Urinary bladder (tissue), 4 donors: Measurements from ENCODE around the gene KCNC2. TPM values are rescaled to one million over a fixed set of nuclear protein-coding genes. Genes with fewer than 3 reads are reported as not detected.

Experiments used
- DNase-seq: peaks from one replicate; pipeline ENCODE4 v3.0.0-alpha.2; 2015; ENCODE audit errors: extremely low spot score
- H3K27ac ChIP-seq: one replicate; pipeline ENCODE4 v1.5.1; 2013; ENCODE audit warnings: low read depth, mild to moderate bottlenecking, moderate library complexity
- H3K36me3 ChIP-seq: one replicate; pipeline ENCODE4 v1.6.1; 2013; ENCODE audit warnings: mild to moderate bottlenecking, moderate library complexity; ENCODE audit not compliant: insufficient read depth
- H3K4me1 ChIP-seq: one replicate; pipeline ENCODE4 v1.6.1; 2013; ENCODE audit warnings: mild to moderate bottlenecking, moderate library complexity; ENCODE audit not compliant: insufficient read depth
- H3K4me3 ChIP-seq: one replicate; pipeline ENCODE4 v1.5.1; 2013; ENCODE audit warnings: low read depth, low read length
- WGBS: extraction: QIAGEN DNeasy Blood & Tissue Kit; methylation state at CpG from one replicate; pipeline ENCODE4 v1.1.7; 2013; 5-methylcytosine and 5-hydroxymethylcytosine counted together
- polyA plus RNA-seq: library from polyadenylated mRNA; stranded (reverse); fragments of 200-250 nt; gene quantifications from one replicate; pipeline ENCODE4 v1.2.3, GENCODE V29; 2013
- total RNA-seq: library from RNA; depleted of rRNA; stranded (reverse); fragments of >200 nt; gene quantifications from one replicate; pipeline ENCODE4 v1.2.3, GENCODE V29; 2014
- donor health status: healthy with polysubstance abuse.
- donor health status: healthy.

KCNC2 gene
- total and polyA plus RNA-seq, 2 donors: 0.32 TPM; not detected in 1

- Histone ChIP-seq H3K36me3 (no peaks in the 10 kb centered on the region), H3K27ac (no peak overlapping the region), H3K4me1 (no peaks in the 10 kb centered on the region), H3K4me3 (no peak overlapping the region)
- 74% methylated on average over 4 of the region's 4 CpGs for WGBS
- DNase-seq: no peak
Measured at GRCh38 chr12:75080582-75080981, 129.1 kb downstream of the KCNC2 start.

DNA sequence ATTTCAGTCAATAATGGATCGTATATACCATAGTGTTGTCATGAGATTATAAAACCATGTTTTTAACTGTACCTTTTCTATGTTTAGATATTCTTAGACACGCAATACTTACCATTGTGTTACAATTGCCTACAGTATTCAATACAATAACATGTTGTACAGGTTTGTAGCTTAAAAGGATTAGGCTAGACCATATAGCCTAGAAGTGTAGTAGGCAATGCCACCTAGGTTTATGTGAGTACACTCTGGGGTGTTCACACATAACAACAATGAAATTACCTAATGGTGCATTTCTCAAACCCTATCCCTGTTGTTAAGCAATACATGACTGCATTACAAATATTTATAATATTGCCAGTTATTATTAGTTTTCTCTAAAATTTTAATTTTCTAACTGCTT lies 144.2 kb downstream of the KCNC2 start:
- Histone ChIP-seq H3K4me3 (no peak overlapping the region), H3K36me3 (no peaks in the 10 kb centered on the region), H3K27ac (no peak overlapping the region), H3K4me1 (no peaks in the 10 kb centered on the region)
- no peak for DNase-seq
- 86% methylated on average over 2 of the region's 2 CpGs for WGBS

- 32% methylated on average over 2 of the region's 2 CpGs for WGBS
- H3K4me3 ChIP-seq: no peak overlapping the region
- H3K27ac ChIP-seq: no peak overlapping the region
- no peaks in the 10 kb centered on the region for H3K36me3 ChIP-seq
- DNase-seq: no peak
- H3K4me1 ChIP-seq: no peaks in the 10 kb centered on the region
Measured at GRCh38 chr12:75062691-75063090, 146.9 kb downstream of the KCNC2 start.

DNA sequence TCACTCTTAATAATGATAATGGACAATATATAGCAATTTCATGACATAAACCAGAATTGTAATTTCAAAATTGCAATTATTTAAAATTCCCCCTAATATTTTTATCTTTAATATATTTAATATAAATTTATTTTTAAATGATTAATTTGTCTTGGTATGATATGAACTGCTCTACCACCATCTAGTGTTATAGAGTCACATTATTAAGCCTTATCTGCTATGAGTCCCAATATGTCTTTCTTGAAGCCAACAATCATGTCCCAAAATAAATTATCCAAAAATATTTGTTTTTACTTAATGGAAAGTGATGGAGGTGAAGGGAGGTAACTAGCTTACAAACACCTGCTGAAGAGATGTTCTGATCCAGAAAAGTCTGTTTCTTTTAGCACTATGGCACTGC lies 151.4 kb downstream of the KCNC2 start:
- no peaks in the 10 kb centered on the region for H3K4me1 ChIP-seq
- DNase-seq: no peak
- no peak overlapping the region for H3K27ac ChIP-seq
- H3K4me3 ChIP-seq: no peak overlapping the region
- H3K36me3 ChIP-seq: no peaks in the 10 kb centered on the region

- 80% methylated on average over 2 of the region's 2 CpGs for WGBS
- DNase-seq: no peak
- Histone ChIP-seq H3K4me1 (no peaks in the 10 kb centered on the region), H3K4me3 (no peak overlapping the region), H3K27ac (no peak overlapping the region), H3K36me3 (no peaks in the 10 kb centered on the region)
Measured at GRCh38 chr12:75048767-75049166, 160.9 kb downstream of the KCNC2 start.

- Histone ChIP-seq H3K36me3 (no peaks in the 10 kb centered on the region), H3K4me1 (no peaks in the 10 kb centered on the region), H3K27ac (no peak overlapping the region), H3K4me3 (no peak overlapping the region)
- DNase-seq: no peak
- 68% methylated on average over 10 of the region's 10 CpGs for WGBS
Measured at GRCh38 chr12:75047885-75048525, 161.6 kb downstream of the KCNC2 start.

- Histone ChIP-seq H3K4me3 (no peak overlapping the region), H3K4me1 (no peaks in the 10 kb centered on the region), H3K27ac (no peak overlapping the region), H3K36me3 (no peaks in the 10 kb centered on the region)
- 85% methylated on average over 2 of the region's 2 CpGs for WGBS
- no peak for DNase-seq
Measured at GRCh38 chr12:75042125-75042524, 167.5 kb downstream of the KCNC2 start.

DNA sequence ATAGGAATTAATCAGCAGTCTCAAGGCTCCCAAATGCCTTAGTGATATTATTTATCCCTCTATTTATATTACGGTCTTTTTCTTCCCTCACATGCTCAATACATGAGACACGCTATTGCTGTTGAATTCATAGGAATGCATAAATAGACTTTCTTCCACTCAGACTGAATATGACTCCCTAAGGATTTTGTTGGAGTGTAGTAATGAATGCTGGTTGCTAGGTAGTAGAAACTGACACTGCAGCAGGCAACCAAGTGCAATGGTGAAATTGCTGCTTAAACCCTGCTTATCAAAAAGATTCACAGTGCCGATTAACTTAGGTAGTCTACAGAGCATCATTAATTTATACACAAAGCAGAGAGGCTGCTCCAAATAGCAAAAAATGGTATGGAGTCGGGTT lies 168.2 kb downstream of the KCNC2 start:
- H3K27ac ChIP-seq: no peak overlapping the region
- DNase-seq: no peak
- H3K4me1 ChIP-seq: no peaks in the 10 kb centered on the region
- no peaks in the 10 kb centered on the region for H3K36me3 ChIP-seq
- no peak overlapping the region for H3K4me3 ChIP-seq
- 46% methylated on average over 4 of the region's 4 CpGs for WGBS

- whole genome bisulfite sequencing: 77% methylated on average over 9 of the region's 9 CpGs
- Histone ChIP-seq H3K36me3 (no peaks in the 10 kb centered on the region), H3K27ac (no peak overlapping the region), H3K4me3 (no peak overlapping the region), H3K4me1 (no peaks in the 10 kb centered on the region)
- DNase-seq: no peak
Measured at GRCh38 chr12:75020068-75020557, 189.5 kb downstream of the KCNC2 start.

GRCh38 chr12:75011120-75011519 lies 198.5 kb downstream of the KCNC2 start:
- no peaks in the 10 kb centered on the region for H3K36me3 ChIP-seq
- DNase-seq: no peak
- H3K4me3 ChIP-seq: no peak overlapping the region
- no peaks in the 10 kb centered on the region for H3K4me1 ChIP-seq
- no peak overlapping the region for H3K27ac ChIP-seq
- WGBS: 72% methylated on average over 4 of the region's 4 CpGs

GRCh38 chr12:75007133-75007532 lies 202.5 kb downstream of the KCNC2 start:
- Histone ChIP-seq H3K4me1 (no peaks in the 10 kb centered on the region), H3K36me3 (no peaks in the 10 kb centered on the region), H3K27ac (no peak overlapping the region), H3K4me3 (no peak overlapping the region)
- 76% methylated on average over 2 of the region's 2 CpGs for WGBS
- no peak for DNase-seq

- no peak overlapping the region for H3K27ac ChIP-seq
- no peak overlapping the region for H3K4me3 ChIP-seq
- no peaks in the 10 kb centered on the region for H3K36me3 ChIP-seq
- DNase-seq: no peak
- H3K4me1 ChIP-seq: no peaks in the 10 kb centered on the region
- 15% methylated on average over 2 of the region's 2 CpGs for WGBS
Measured at GRCh38 chr12:75000120-75000519, 209.5 kb downstream of the KCNC2 start.

DNA sequence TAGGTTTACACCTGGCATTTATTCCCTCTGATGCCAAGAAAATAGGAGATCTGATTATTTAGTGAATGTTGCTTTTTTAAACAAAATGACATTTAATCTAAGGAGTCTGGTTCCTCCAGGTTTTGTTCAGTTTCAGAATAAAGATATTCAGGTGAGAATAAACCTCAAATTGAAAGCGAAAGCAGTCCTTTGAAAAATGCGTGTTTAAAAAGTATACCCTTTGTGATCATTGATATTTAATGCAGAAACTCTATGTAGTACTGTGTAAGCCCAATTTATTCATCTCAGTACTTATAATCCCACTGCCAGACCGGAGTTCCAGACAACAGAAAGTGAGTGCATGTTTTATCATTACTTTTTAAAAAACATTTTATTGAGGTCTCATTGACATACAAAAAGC lies 210.2 kb downstream of the KCNC2 start:
- no peak overlapping the region for H3K27ac ChIP-seq
- no peaks in the 10 kb centered on the region for H3K4me1 ChIP-seq
- no peak for DNase-seq
- H3K4me3 ChIP-seq: no peak overlapping the region
- no peaks in the 10 kb centered on the region for H3K36me3 ChIP-seq
- WGBS: 59% methylated on average over 3 of the region's 3 CpGs
